ENCODE results near the gene ABCC11.

DNA sequence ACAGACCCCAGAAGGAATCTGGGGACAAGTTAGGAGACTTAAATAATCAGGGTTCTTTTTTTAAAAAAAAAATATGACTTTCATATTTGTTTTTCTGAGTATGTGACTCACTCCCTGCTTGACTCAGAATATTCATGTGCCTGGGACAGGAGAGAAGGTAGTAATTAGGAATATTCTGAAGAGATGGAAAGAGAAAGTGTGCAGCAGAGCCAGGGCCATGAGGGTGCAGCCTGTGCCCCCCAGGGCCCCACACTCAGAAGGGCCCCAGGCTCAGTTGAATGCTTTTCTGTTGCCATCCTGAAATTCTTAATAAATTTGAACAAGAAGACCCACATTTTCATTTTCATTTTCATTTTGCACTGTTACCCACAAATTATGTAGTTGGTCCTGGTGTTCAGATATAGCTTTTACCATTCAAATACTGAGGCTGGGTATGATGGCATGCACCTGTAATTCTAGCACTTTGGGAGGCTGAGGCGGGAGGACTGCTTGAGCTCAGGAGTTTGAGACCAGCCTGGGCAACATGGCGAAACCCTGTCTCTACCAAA, 14.8 kb downstream of the ABCC11 start:
- TF ChIP-seq EZH2 (IDR thresholded peaks at IDR 0.05; ENCODE audit: insufficient read depth, poor library complexity, severe bottlenecking) = no peak
- TF ChIP-seq EZH2phosphoT487 (IDR thresholded peaks at IDR 0.05; ENCODE audit: insufficient read depth, low read depth) = no peak
